ENCODE data around the gene DDTL. TPM values are rescaled to one million over a fixed set of nuclear protein-coding genes. Genes with fewer than 3 reads are reported as not detected.

DDTL gene
- total and polyA plus RNA-seq, 2 of the 8 experiments (the other 6 are each of a cell fraction or from before 2014, with no cell fraction given): 2.1 to 3.1 TPM

GRCh38 chr22:23926561-23926960 lies 40.1 kb upstream of the DDTL start (continued):
- TF ChIP-seq, protein P1, sequence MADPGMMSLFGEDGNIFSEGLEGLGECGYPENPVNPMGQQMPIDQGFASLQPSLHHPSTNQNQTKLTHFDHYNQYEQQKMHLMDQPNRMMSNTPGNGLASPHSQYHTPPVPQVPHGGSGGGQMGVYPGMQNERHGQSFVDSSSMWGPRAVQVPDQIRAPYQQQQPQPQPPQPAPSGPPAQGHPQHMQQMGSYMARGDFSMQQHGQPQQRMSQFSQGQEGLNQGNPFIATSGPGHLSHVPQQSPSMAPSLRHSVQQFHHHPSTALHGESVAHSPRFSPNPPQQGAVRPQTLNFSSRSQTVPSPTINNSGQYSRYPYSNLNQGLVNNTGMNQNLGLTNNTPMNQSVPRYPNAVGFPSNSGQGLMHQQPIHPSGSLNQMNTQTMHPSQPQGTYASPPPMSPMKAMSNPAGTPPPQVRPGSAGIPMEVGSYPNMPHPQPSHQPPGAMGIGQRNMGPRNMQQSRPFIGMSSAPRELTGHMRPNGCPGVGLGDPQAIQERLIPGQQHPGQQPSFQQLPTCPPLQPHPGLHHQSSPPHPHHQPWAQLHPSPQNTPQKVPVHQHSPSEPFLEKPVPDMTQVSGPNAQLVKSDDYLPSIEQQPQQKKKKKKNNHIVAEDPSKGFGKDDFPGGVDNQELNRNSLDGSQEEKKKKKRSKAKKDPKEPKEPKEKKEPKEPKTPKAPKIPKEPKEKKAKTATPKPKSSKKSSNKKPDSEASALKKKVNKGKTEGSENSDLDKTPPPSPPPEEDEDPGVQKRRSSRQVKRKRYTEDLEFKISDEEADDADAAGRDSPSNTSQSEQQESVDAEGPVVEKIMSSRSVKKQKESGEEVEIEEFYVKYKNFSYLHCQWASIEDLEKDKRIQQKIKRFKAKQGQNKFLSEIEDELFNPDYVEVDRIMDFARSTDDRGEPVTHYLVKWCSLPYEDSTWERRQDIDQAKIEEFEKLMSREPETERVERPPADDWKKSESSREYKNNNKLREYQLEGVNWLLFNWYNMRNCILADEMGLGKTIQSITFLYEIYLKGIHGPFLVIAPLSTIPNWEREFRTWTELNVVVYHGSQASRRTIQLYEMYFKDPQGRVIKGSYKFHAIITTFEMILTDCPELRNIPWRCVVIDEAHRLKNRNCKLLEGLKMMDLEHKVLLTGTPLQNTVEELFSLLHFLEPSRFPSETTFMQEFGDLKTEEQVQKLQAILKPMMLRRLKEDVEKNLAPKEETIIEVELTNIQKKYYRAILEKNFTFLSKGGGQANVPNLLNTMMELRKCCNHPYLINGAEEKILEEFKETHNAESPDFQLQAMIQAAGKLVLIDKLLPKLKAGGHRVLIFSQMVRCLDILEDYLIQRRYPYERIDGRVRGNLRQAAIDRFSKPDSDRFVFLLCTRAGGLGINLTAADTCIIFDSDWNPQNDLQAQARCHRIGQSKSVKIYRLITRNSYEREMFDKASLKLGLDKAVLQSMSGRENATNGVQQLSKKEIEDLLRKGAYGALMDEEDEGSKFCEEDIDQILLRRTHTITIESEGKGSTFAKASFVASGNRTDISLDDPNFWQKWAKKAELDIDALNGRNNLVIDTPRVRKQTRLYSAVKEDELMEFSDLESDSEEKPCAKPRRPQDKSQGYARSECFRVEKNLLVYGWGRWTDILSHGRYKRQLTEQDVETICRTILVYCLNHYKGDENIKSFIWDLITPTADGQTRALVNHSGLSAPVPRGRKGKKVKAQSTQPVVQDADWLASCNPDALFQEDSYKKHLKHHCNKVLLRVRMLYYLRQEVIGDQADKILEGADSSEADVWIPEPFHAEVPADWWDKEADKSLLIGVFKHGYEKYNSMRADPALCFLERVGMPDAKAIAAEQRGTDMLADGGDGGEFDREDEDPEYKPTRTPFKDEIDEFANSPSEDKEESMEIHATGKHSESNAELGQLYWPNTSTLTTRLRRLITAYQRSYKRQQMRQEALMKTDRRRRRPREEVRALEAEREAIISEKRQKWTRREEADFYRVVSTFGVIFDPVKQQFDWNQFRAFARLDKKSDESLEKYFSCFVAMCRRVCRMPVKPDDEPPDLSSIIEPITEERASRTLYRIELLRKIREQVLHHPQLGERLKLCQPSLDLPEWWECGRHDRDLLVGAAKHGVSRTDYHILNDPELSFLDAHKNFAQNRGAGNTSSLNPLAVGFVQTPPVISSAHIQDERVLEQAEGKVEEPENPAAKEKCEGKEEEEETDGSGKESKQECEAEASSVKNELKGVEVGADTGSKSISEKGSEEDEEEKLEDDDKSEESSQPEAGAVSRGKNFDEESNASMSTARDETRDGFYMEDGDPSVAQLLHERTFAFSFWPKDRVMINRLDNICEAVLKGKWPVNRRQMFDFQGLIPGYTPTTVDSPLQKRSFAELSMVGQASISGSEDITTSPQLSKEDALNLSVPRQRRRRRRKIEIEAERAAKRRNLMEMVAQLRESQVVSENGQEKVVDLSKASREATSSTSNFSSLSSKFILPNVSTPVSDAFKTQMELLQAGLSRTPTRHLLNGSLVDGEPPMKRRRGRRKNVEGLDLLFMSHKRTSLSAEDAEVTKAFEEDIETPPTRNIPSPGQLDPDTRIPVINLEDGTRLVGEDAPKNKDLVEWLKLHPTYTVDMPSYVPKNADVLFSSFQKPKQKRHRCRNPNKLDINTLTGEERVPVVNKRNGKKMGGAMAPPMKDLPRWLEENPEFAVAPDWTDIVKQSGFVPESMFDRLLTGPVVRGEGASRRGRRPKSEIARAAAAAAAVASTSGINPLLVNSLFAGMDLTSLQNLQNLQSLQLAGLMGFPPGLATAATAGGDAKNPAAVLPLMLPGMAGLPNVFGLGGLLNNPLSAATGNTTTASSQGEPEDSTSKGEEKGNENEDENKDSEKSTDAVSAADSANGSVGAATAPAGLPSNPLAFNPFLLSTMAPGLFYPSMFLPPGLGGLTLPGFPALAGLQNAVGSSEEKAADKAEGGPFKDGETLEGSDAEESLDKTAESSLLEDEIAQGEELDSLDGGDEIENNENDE (IDR thresholded peaks at IDR 0.05; ENCODE audit: insufficient replicate concordance, low read length): no peak
- TF ChIP-seq HDAC2 (IDR thresholded peaks at IDR 0.05; ENCODE audit: borderline replicate concordance in 1 of 2, low read depth in 2 of 2, low read length in 2 of 2): no peak
- no peak for TF ChIP-seq NANOG (IDR thresholded peaks at IDR 0.05; ENCODE audit: insufficient read depth, low read depth, low read length, poor library complexity, severe bottlenecking)
- no peak for TF ChIP-seq EZH2 (IDR thresholded peaks at IDR 0.05; ENCODE audit: low read depth, low read length, severe bottlenecking)
- TF ChIP-seq RAD21 (IDR thresholded peaks at IDR 0.05 in 1 of 2, conservative IDR thresholded peaks at IDR 0.05 in 1 of 2; ENCODE audit: low read depth in 2 of 2, low read length in 2 of 2): no peak
- TF ChIP-seq JUN (IDR thresholded peaks at IDR 0.05; ENCODE audit: low read depth, low read length): no peak
- TF ChIP-seq ASH2L (IDR thresholded peaks at IDR 0.05; ENCODE audit: low read length): no peak
- TF ChIP-seq POU5F1 (IDR thresholded peaks at IDR 0.05; ENCODE audit: low read depth, low read length): no peak
- TF ChIP-seq POLR2A (IDR thresholded peaks at IDR 0.05; ENCODE audit: control extremely low read depth in 1 of 2, low read depth in 2 of 2, low read length in 2 of 2): no peak

All from H1 (cell line).